H9 (cell line): ENCODE measurements around the gene ITGA8. TPM values are rescaled to one million over a fixed set of nuclear protein-coding genes. Genes with fewer than 3 reads are reported as not detected.

Experiments used
- DNase-seq: peaks from one replicate; pipeline ENCODE4 v3.0.0-alpha.2; 2017
- H2AFZ ChIP-seq: one replicate; pipeline ENCODE4 v1.6.1; 2013; ENCODE audit warnings: mild to moderate bottlenecking, low read length, control low read depth, moderate library complexity
- H2AK5ac ChIP-seq: 2 replicates; pipeline ENCODE4 v1.6.1; 2013; ENCODE audit warnings: low read length, control low read depth, mixed read lengths; ENCODE audit not compliant: insufficient read length
- H2BK120ac ChIP-seq: one replicate; pipeline ENCODE4 v1.6.1; 2013; ENCODE audit warnings: low read depth, mild to moderate bottlenecking, low read length, control low read depth, inconsistent platforms; ENCODE audit not compliant: poor library complexity, severe bottlenecking
- H2BK12ac ChIP-seq: 2 replicates; pipeline ENCODE4 v1.6.1; 2013; ENCODE audit warnings: low read length, control low read depth, mixed read lengths, low read depth; ENCODE audit not compliant: insufficient read length
- H2BK15ac ChIP-seq: 2 replicates; pipeline ENCODE4 v1.6.1; 2013; ENCODE audit warnings: low read depth, low read length, control low read depth
- H2BK20ac ChIP-seq: one replicate; pipeline ENCODE4 v1.6.1; 2013; ENCODE audit warnings: low read depth, mild to moderate bottlenecking, low read length, control low read depth, inconsistent platforms; ENCODE audit not compliant: poor library complexity, severe bottlenecking
- H2BK5ac ChIP-seq: 2 replicates; pipeline ENCODE4 v1.6.1; 2013; ENCODE audit warnings: low read length, control low read depth, mixed read lengths; ENCODE audit not compliant: insufficient read length
- H3K14ac ChIP-seq: 2 replicates; pipeline ENCODE4 v1.6.1; 2013; ENCODE audit warnings: low read length, control low read depth; ENCODE audit not compliant: insufficient read depth
- H3K18ac ChIP-seq: 2 replicates; pipeline ENCODE4 v1.6.1; 2013; ENCODE audit warnings: low read depth, mild to moderate bottlenecking, mixed read lengths, low read length, control low read depth; ENCODE audit not compliant: insufficient read length
- H3K23ac ChIP-seq: 2 replicates; pipeline ENCODE4 v1.6.1; 2013; ENCODE audit warnings: low read length, control low read depth, mixed read lengths, low read depth; ENCODE audit not compliant: insufficient read length
- H3K23me2 ChIP-seq: 2 replicates; pipeline ENCODE4 v1.6.1; 2013; ENCODE audit warnings: low read depth, mild to moderate bottlenecking, mixed read lengths, low read length, control low read depth; ENCODE audit not compliant: insufficient read length, poor library complexity, severe bottlenecking
- H3K27ac ChIP-seq: 2 replicates; pipeline ENCODE4 v1.5.1; 2013; ENCODE audit warnings: low read length, control low read depth, mixed read lengths, low read depth; ENCODE audit not compliant: insufficient read length
- H3K27me3 ChIP-seq: 2 replicates; pipeline ENCODE4 v1.6.1; 2013; ENCODE audit warnings: low read length, control low read depth, inconsistent platforms; ENCODE audit not compliant: insufficient read depth
- H3K4ac ChIP-seq: 2 replicates; pipeline ENCODE4 v1.6.1; 2013; ENCODE audit warnings: low read depth, mild to moderate bottlenecking, control low read depth, inconsistent platforms, low read length, moderate library complexity
- H3K4me1 ChIP-seq: 2 replicates; pipeline ENCODE4 v1.6.1; 2013; ENCODE audit warnings: low read length, control low read depth, inconsistent platforms; ENCODE audit not compliant: insufficient read depth
- H3K4me2 ChIP-seq: 2 replicates; pipeline ENCODE4 v1.6.1; 2013; ENCODE audit warnings: low read length, control low read depth, mixed read lengths; ENCODE audit not compliant: insufficient read length, insufficient read depth
- H3K56ac ChIP-seq: 2 replicates; pipeline ENCODE4 v1.6.1; 2013; ENCODE audit warnings: low read depth, mild to moderate bottlenecking, mixed read lengths, low read length, control low read depth; ENCODE audit not compliant: insufficient read length
- H3K79me1 ChIP-seq: 2 replicates; pipeline ENCODE4 v1.6.1; 2013; ENCODE audit warnings: low read depth, mild to moderate bottlenecking, moderate library complexity, low read length, control low read depth, inconsistent platforms; ENCODE audit not compliant: insufficient read depth, poor library complexity, severe bottlenecking
- H3K79me2 ChIP-seq: 2 replicates; pipeline ENCODE4 v1.6.1; 2013; ENCODE audit warnings: low read length, control low read depth, inconsistent platforms; ENCODE audit not compliant: insufficient read depth
- H3K9ac ChIP-seq: 2 replicates; pipeline ENCODE4 v1.6.1; 2013; ENCODE audit warnings: low read length, control low read depth, mixed read lengths; ENCODE audit not compliant: insufficient read length; ENCODE audit errors: extremely low read depth
- H3K9me3 ChIP-seq: one replicate; pipeline ENCODE4 v1.6.1; 2013; ENCODE audit warnings: low read depth, low read length, inconsistent platforms; ENCODE audit not compliant: control insufficient read depth
- H3T11ph ChIP-seq: one replicate; pipeline ENCODE4 v1.6.1; 2013; ENCODE audit warnings: mild to moderate bottlenecking, low read length, control low read depth, inconsistent platforms
- H4K20me1 ChIP-seq: one replicate; pipeline ENCODE4 v1.6.1; 2013; ENCODE audit not compliant: control insufficient read depth, insufficient read length, insufficient read depth
- H4K5ac ChIP-seq: 2 replicates; pipeline ENCODE4 v1.6.1; 2013; ENCODE audit warnings: low read depth, mild to moderate bottlenecking, mixed read lengths, low read length, control low read depth; ENCODE audit not compliant: insufficient read length
- H4K8ac ChIP-seq: replicated peaks from 2 replicates; pipeline ENCODE4 v1.6.1; 2013; ENCODE audit warnings: low read length, control low read depth, mixed read lengths, low read depth; ENCODE audit not compliant: insufficient read length
- H4K91ac ChIP-seq: 2 replicates; pipeline ENCODE4 v1.6.1; 2013; ENCODE audit warnings: low read depth, mild to moderate bottlenecking, moderate library complexity, mixed read lengths, low read length, control low read depth; ENCODE audit not compliant: insufficient read length
- H3K27ac Mint-ChIP-seq, 3 experiments: 2 replicates in 2 of 3; 3 replicates in 1 of 3; pipeline ENCODE4 v1.8.0; 2020 to 2021; ENCODE audit warnings: mixed read lengths in 3 of 3, mild to moderate bottlenecking in 1 of 3, moderate library complexity in 1 of 3
- H3K27me3 Mint-ChIP-seq: 2 replicates; pipeline ENCODE4 v1.8.0; 2021; ENCODE audit warnings: low read depth, mild to moderate bottlenecking, moderate library complexity, mixed read lengths
- H3K36me3 Mint-ChIP-seq, 3 experiments: 2 replicates in 2 of 3; 3 replicates in 1 of 3; pipeline ENCODE4 v1.8.0; 2020 to 2021; ENCODE audit warnings: low read depth in 3 of 3, mixed read lengths in 3 of 3; ENCODE audit not compliant: insufficient read depth in 1 of 3
- H3K4me1 Mint-ChIP-seq, 2 experiments: 2 replicates each; pipeline ENCODE4 v1.8.0; 2020; ENCODE audit warnings: mixed read lengths in 2 of 2
- H3K4me3 Mint-ChIP-seq, 2 experiments: 2 replicates in 1 of 2; 3 replicates in 1 of 2; pipeline ENCODE4 v1.8.0; 2020 to 2021; ENCODE audit warnings: mild to moderate bottlenecking in 2 of 2, mixed read lengths in 2 of 2, moderate library complexity in 1 of 2
- H3K9me3 Mint-ChIP-seq, 2 experiments: 2 replicates in 1 of 2; 3 replicates in 1 of 2; pipeline ENCODE4 v1.8.0; 2020; ENCODE audit warnings: mild to moderate bottlenecking in 2 of 2, mixed read lengths in 2 of 2, moderate library complexity in 1 of 2
- CTCF ChIP-seq: fragments of 200-600 bp; sonication (generic); conservative IDR thresholded peaks from 3 replicates; pipeline ENCODE4 v1.8.0; 2021; ENCODE audit warnings: antibody characterized with exemption, mild to moderate bottlenecking
- WGBS: extraction: QIAGEN DNeasy Blood & Tissue Kit; methylation state at CpG from one replicate; pipeline ENCODE4 v1.1.7; 2013; ENCODE audit warnings: missing lambda C conversion rate, low lambda C conversion rate, mixed read lengths; ENCODE audit not compliant: insufficient read length; ENCODE audit errors: extremely low coverage; 5-methylcytosine and 5-hydroxymethylcytosine counted together
- total RNA-seq: library from RNA; stranded (reverse); gene quantifications from 2 replicates; pipeline ENCODE4 v1.2.1, GENCODE V29; 2021

Gene ITGA8
- total RNA-seq, 1 experiment from 2014 or later: not detected

GRCh38 chr10:15487376-15487775, 232.3 kb downstream of the ITGA8 start:
- Histone ChIP-seq H3K27me3 (no peaks in the 10 kb centered on the region), H2BK15ac (no peak overlapping the region), H3K23me2 (no peaks in the 10 kb centered on the region), H4K20me1 (no peaks in the 10 kb centered on the region), H3K79me1 (no peaks in the 10 kb centered on the region), H3K18ac (no peak overlapping the region), H2BK20ac (no peak overlapping the region), H3K4me1 (no peaks in the 10 kb centered on the region), H2AFZ (no peak overlapping the region), H3K23ac (no peak overlapping the region), H2AK5ac (no peak overlapping the region), H3K14ac (no peak overlapping the region), H4K5ac (no peak overlapping the region), H3K4me2 (no peak overlapping the region), H4K8ac (no peak overlapping the region), H3K27ac (no peak overlapping the region), H3K4ac (no peak overlapping the region), H3K9ac (no peak overlapping the region), H3T11ph (no peak overlapping the region), H2BK5ac (no peak overlapping the region), H2BK12ac (no peak overlapping the region), H3K56ac (no peak overlapping the region), H3K79me2 (no peaks in the 10 kb centered on the region), H2BK120ac (no peak overlapping the region), H4K91ac (no peak overlapping the region), H3K9me3 (no peaks in the 10 kb centered on the region)
- H3K4me3 Mint-ChIP-seq: no peak overlapping the region
- peaks cover 83% of the 10 kb centered on the region for H3K27me3 Mint-ChIP-seq
- DNase-seq: no peak
- TF ChIP-seq CTCF: no peak
- H3K9me3 Mint-ChIP-seq: no peaks in the 10 kb centered on the region
- H3K36me3 Mint-ChIP-seq: no peaks in the 10 kb centered on the region
- no CpG with 5 or more reads among the region's 4 CpGs for WGBS
- H3K27ac Mint-ChIP-seq: no peak overlapping the region
- H3K4me1 Mint-ChIP-seq: no peaks in the 10 kb centered on the region
